Progenitor cell of endocrine pancreas (in vitro differentiated cells): Measurements from ENCODE around the gene ZYX. TPM values are rescaled to one million over a fixed set of nuclear protein-coding genes. Genes with fewer than 3 reads are reported as not detected.

Experiments used
- DNase-seq: peaks from one replicate; pipeline ENCODE4 v3.0.0; 2021; ENCODE audit warnings: low spot score; ENCODE audit not compliant: unreplicated experiment
- H3K27ac Mint-ChIP-seq: 2 replicates; pipeline ENCODE4 v1.8.0; 2021; ENCODE audit warnings: mild to moderate bottlenecking, moderate library complexity, mixed read lengths
- H3K27me3 Mint-ChIP-seq: 2 replicates; pipeline ENCODE4 v1.8.0; 2021; ENCODE audit warnings: mixed read lengths
- H3K36me3 Mint-ChIP-seq: 2 replicates; pipeline ENCODE4 v1.8.0; 2022; ENCODE audit warnings: mixed read lengths; ENCODE audit not compliant: insufficient read depth
- H3K4me1 Mint-ChIP-seq: 2 replicates; pipeline ENCODE4 v1.8.0; 2021; ENCODE audit warnings: low read depth, mixed read lengths
- H3K4me3 Mint-ChIP-seq: 2 replicates; pipeline ENCODE4 v1.8.0; 2021; ENCODE audit warnings: low read depth, mild to moderate bottlenecking, moderate library complexity, mixed read lengths
- H3K9me3 Mint-ChIP-seq: 2 replicates; pipeline ENCODE4 v1.8.0; 2021; ENCODE audit warnings: low read depth, mixed read lengths
- total RNA-seq: library from RNA; stranded (reverse); gene quantifications from 2 replicates; pipeline ENCODE4 v1.2.1, GENCODE V29; 2021
- TF ChIP-seq, protein P1 (sequence below): fragments of 200-600 bp; sonication (generic); IDR thresholded peaks from one replicate; pipeline ENCODE4 v1.5.0; 2021; ENCODE audit warnings: antibody characterized with exemption, mild to moderate bottlenecking; ENCODE audit not compliant: unreplicated experiment

ZYX gene
- total RNA-seq, 1 donor from 2014 or later, result 69.0 TPM

DNA sequence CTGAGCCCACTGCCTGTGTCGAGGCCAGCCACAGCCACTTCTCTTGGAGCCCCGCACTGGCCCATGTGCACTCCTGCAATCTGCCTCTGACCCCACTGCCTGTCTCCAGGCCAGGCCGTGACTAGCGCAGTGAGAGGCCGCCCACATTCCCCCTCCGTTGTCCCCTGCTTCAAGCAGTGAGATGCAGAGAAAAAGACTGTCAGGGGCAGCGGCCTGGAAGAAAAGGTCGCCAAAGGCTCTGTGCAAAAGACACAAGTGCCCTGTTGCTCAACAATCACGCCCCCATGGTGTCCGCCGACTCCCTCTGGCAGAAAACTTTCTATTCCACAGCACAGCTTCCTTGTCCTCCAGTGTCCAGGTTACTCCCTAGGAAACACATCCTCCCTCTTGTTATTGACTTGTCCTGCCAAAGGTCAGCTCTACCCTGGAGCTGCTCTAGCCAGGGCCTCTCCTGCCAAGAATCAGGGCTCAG is 28.6 kb upstream of the ZYX start:
- TF ChIP-seq, protein P1, sequence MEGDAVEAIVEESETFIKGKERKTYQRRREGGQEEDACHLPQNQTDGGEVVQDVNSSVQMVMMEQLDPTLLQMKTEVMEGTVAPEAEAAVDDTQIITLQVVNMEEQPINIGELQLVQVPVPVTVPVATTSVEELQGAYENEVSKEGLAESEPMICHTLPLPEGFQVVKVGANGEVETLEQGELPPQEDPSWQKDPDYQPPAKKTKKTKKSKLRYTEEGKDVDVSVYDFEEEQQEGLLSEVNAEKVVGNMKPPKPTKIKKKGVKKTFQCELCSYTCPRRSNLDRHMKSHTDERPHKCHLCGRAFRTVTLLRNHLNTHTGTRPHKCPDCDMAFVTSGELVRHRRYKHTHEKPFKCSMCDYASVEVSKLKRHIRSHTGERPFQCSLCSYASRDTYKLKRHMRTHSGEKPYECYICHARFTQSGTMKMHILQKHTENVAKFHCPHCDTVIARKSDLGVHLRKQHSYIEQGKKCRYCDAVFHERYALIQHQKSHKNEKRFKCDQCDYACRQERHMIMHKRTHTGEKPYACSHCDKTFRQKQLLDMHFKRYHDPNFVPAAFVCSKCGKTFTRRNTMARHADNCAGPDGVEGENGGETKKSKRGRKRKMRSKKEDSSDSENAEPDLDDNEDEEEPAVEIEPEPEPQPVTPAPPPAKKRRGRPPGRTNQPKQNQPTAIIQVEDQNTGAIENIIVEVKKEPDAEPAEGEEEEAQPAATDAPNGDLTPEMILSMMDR, result no peak
- no peaks in the 10 kb centered on the region for H3K36me3 Mint-ChIP-seq
- no peak for DNase-seq
- no peaks in the 10 kb centered on the region for H3K9me3 Mint-ChIP-seq
- H3K27me3 Mint-ChIP-seq, result peaks cover 41% of the 10 kb centered on the region
- no peak overlapping the region for H3K4me3 Mint-ChIP-seq
- no peak overlapping the region for H3K27ac Mint-ChIP-seq
- peaks cover 20% of the 10 kb centered on the region for H3K4me1 Mint-ChIP-seq

DNA sequence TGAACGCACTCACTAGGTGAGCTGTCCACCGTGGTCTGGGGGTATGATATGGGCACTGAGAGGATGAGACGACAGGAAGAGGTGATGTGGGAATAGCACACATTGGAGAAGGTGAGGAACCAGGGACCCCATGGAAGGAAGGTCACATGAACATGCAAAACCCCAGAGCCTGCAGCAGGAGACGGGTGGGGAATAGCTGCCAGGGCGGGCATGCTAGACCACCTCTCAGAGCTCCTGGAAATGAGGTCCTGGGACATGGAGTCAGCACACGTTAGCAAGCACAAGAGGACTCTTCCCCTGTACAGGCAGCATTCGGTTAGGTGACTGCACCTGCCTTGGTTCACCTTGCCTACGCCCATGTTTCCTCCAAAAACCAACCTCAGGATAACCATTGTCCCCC is 26.8 kb upstream of the ZYX start:
- no peak for DNase-seq
- no peaks in the 10 kb centered on the region for H3K36me3 Mint-ChIP-seq
- no peak overlapping the region for H3K4me3 Mint-ChIP-seq
- no peaks in the 10 kb centered on the region for H3K9me3 Mint-ChIP-seq
- H3K4me1 Mint-ChIP-seq, result peaks cover 20% of the 10 kb centered on the region
- H3K27me3 Mint-ChIP-seq, result peaks cover 44% of the 10 kb centered on the region
- TF ChIP-seq, protein P1, result no peak
- H3K27ac Mint-ChIP-seq, result no peak overlapping the region

DNA sequence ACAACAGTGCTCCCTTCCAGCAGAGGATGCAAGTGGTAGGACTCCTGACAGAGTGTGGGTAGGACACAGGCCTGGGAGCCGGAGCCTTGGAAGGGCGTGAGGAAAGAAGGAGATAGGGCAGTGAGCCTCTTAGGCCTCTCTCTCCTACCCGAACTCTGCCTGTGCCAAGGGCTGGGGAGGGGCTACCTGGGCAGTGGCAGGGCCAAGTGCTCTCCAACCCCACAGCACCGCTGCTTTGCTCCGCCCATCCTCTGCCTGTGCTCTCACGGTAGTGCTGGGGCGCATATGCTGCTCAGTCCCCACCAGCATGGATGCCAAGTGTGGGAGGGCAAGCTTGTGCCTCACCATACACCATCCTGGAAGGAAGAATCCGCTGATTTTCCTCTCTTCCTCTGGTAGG is 26.2 kb upstream of the ZYX start:
- H3K9me3 Mint-ChIP-seq, result no peaks in the 10 kb centered on the region
- H3K4me3 Mint-ChIP-seq, result no peak overlapping the region
- H3K27me3 Mint-ChIP-seq, result peaks cover 45% of the 10 kb centered on the region
- TF ChIP-seq, protein P1, result no peak
- DNase-seq, result no peak
- no peaks in the 10 kb centered on the region for H3K36me3 Mint-ChIP-seq
- H3K4me1 Mint-ChIP-seq, result peaks cover 16% of the 10 kb centered on the region
- no peak overlapping the region for H3K27ac Mint-ChIP-seq

DNA sequence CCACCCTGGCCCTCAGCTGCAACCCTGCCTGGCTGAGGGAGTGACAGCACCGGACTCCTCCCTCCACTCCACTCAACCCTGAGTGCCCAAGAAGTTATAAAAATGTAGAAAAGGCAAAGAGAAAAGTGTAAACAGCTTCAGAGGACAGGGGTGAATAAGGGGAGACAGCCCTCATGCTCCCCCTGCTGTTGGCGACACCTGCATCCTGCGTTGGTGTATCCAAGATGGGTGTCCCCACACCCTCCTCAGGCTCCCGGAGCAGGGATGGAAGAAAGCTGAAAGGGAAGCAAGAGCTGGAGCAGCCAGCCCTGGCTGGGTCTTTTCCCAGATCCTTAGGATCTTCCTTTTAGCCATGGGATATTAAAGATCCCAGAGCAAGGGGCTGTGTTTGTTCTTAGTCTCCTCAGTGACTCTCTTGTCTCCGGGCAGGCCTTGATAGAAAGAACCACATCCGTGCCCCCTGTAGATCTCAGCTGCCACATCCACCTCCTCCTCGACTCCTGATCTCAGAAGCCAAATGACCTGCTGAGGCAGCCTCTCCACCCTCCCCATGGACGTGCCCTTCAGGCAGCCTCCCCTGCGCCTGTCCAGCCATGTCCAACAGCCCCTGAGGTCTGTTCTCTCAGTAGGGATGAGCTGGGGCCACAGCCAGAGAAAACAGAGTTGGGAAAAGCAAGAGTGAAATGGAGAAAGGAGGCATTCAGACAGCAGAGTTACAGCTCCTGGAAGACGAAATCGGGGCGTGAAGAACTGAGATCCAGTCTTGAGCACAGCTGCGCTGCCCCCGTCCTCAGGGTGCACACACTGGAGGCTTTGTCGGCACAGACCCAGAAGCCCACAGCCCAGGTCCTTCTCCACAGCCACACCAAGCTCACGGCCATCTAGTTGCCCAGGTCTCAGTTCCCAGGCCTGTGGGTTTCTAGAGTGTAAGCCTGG is 25.4 kb upstream of the ZYX start:
- H3K36me3 Mint-ChIP-seq, result no peaks in the 10 kb centered on the region
- TF ChIP-seq, protein P1, result no peak
- H3K27me3 Mint-ChIP-seq, result peaks cover 52% of the 10 kb centered on the region
- H3K4me3 Mint-ChIP-seq, result no peak overlapping the region
- no peak overlapping the region for H3K27ac Mint-ChIP-seq
- peaks cover 13% of the 10 kb centered on the region for H3K4me1 Mint-ChIP-seq
- no peak for DNase-seq
- no peaks in the 10 kb centered on the region for H3K9me3 Mint-ChIP-seq

DNA sequence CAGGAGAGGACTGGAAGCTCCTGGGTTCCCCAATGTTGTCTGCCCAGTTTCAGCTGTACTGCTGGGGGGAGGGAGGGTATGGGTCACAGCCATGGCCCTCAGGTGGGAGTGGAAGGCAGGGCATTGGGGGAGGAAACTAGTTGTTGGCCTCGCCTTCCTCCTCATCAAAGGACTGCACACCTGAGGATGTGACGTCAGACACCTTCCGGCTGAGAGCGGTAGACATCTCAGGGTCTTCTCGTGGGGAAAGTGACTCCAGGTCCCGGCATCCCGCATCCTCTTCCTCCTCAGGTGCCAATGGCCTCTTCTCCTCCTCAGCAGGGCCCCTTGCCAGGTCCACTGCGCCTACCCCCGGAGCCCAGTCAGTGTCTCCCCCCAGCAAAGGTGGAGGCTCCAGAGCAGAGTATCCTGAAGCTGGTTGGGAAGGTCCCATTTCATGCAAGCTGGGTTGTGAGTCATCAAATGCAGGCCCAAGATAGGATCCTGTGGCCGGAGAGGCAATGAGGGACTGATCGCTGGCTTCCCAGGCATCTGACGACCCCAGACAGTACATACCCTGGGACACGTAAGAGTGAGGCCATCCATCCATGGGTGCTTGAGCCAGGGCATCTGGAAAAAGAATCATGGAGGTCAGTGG is 24.6 kb upstream of the ZYX start:
- Mint-ChIP-seq H3K36me3 (no peaks in the 10 kb centered on the region), H3K27ac (peak overlapping the region; percentile 68), H3K4me3 (no peak overlapping the region), H3K27me3 (peaks cover 57% of the 10 kb centered on the region), H3K4me1 (peaks cover 9% of the 10 kb centered on the region), H3K9me3 (no peaks in the 10 kb centered on the region)
- no peak for DNase-seq
- TF ChIP-seq, protein P1, result no peak
